A673 (cell line): ENCODE data around the gene FAM72D.
"Not testable (repeated sequence)": the region's sequence is repeated elsewhere in the genome, so short reads cannot be mapped to it uniquely, and the experiment has no call there.

Experiments used
- EZH2 ChIP-seq: fragments of 200-600 bp; sonication (generic); IDR thresholded peaks from 2 replicates; pipeline ENCODE4 v1.6.1; 2017; ENCODE audit warnings: borderline replicate concordance, low read depth, mild to moderate bottlenecking, mixed read lengths, antibody characterized with exemption, low read length; ENCODE audit not compliant: poor library complexity, severe bottlenecking
- TF ChIP-seq, protein P1 (sequence below): fragments of 300-800, 200-600 bp; sonication (generic); conservative IDR thresholded peaks from 2 replicates; pipeline ENCODE4 v1.5.1; 2017; ENCODE audit warnings: low read depth, mild to moderate bottlenecking, antibody characterized with exemption, low read length, moderate library complexity, mixed read lengths

DNA sequence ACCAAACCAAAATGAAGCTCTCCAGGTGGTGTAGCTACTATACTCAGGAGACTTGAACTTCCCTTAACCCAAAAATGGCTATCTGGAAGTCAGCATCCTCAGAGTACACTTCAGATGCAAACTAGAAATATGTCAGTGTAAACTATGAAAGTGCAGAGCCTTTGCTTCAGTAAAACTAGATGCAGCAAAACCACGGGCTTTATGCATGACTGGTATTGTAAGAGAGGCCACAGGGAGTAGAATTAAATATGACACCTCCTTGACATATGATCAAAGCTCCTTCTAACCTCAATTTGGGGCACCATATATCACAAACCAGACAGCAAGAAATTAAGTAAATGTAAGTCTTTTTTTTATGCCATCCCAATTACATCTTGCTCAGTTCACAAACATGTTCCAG is 48.2 kb upstream of the FAM72D start:
- TF ChIP-seq, protein P1, sequence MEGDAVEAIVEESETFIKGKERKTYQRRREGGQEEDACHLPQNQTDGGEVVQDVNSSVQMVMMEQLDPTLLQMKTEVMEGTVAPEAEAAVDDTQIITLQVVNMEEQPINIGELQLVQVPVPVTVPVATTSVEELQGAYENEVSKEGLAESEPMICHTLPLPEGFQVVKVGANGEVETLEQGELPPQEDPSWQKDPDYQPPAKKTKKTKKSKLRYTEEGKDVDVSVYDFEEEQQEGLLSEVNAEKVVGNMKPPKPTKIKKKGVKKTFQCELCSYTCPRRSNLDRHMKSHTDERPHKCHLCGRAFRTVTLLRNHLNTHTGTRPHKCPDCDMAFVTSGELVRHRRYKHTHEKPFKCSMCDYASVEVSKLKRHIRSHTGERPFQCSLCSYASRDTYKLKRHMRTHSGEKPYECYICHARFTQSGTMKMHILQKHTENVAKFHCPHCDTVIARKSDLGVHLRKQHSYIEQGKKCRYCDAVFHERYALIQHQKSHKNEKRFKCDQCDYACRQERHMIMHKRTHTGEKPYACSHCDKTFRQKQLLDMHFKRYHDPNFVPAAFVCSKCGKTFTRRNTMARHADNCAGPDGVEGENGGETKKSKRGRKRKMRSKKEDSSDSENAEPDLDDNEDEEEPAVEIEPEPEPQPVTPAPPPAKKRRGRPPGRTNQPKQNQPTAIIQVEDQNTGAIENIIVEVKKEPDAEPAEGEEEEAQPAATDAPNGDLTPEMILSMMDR: not testable (repeated sequence)
- not testable (repeated sequence) for TF ChIP-seq EZH2
